GM23338 (cell line): ENCODE data around the gene MLLT3. TPM values are rescaled to one million over a fixed set of nuclear protein-coding genes. Genes with fewer than 3 reads are reported as not detected.

Source experiments
- ATAC-seq: fragments of 200-7000 bp; cut with Tn5 transposase; 3 replicates; pipeline ENCODE4 v1.9.1; 2020
- DNase-seq: peaks from one replicate; pipeline ENCODE4 v3.0.0-alpha.2; 2015; ENCODE audit warnings: low spot score
- H2AFZ ChIP-seq: fragments of 200-600 bp; sonication (generic); 2 replicates; pipeline ENCODE4 v1.8.0; 2016; ENCODE audit warnings: antibody characterized with exemption, mild to moderate bottlenecking, moderate library complexity
- H3F3A ChIP-seq: fragments of 200-600 bp; sonication (generic); replicated peaks from 2 replicates; pipeline ENCODE4 v1.8.0; 2017; ENCODE audit warnings: antibody characterized with exemption, mixed run types, low read depth
- H3K27ac ChIP-seq: fragments of 200-600 bp; sonication (generic); 2 replicates; pipeline ENCODE4 v1.6.1; 2016; ENCODE audit warnings: low read depth
- H3K27me3 ChIP-seq: fragments of 200-600 bp; sonication (generic); 2 replicates; pipeline ENCODE4 v1.8.0; 2016; ENCODE audit warnings: mild to moderate bottlenecking, mixed run types, moderate library complexity; ENCODE audit not compliant: insufficient read depth
- H3K36me3 ChIP-seq: fragments of 200-600 bp; sonication (generic); 2 replicates; pipeline ENCODE4 v1.8.0; 2016; ENCODE audit warnings: mild to moderate bottlenecking; ENCODE audit not compliant: insufficient read depth
- H3K4me1 ChIP-seq: fragments of 200-600 bp; sonication (generic); 2 replicates; pipeline ENCODE4 v1.8.0; 2016; ENCODE audit warnings: mild to moderate bottlenecking, moderate library complexity; ENCODE audit not compliant: insufficient read depth
- H3K4me2 ChIP-seq: fragments of 200-600 bp; sonication (generic); 2 replicates; pipeline ENCODE4 v1.7.1; 2017; ENCODE audit warnings: mixed run types
- H3K4me3 ChIP-seq: fragments of 200-600 bp; sonication (generic); 2 replicates; pipeline ENCODE4 v1.6.1; 2016; ENCODE audit warnings: mixed run types
- H3K79me2 ChIP-seq: fragments of 200-600 bp; sonication (generic); replicated peaks from 2 replicates; pipeline ENCODE4 v1.8.0; 2017; ENCODE audit warnings: mild to moderate bottlenecking; ENCODE audit not compliant: insufficient read depth
- H3K9me2 ChIP-seq: fragments of 200-600 bp; sonication (generic); 2 replicates; pipeline ENCODE4 v1.8.0; 2017; ENCODE audit not compliant: insufficient read depth
- H4K20me1 ChIP-seq: fragments of 200-600 bp; sonication (generic); replicated peaks from 2 replicates; pipeline ENCODE4 v1.8.0; 2017; ENCODE audit warnings: mild to moderate bottlenecking; ENCODE audit not compliant: insufficient read depth
- H3K27ac Mint-ChIP-seq: 2 replicates; pipeline ENCODE4 v1.8.0; 2020; ENCODE audit warnings: inconsistent platforms, mild to moderate bottlenecking, moderate library complexity, mixed read lengths
- H3K27me3 Mint-ChIP-seq: 3 replicates; pipeline ENCODE4 v1.8.0; 2022; ENCODE audit warnings: low read depth, mild to moderate bottlenecking, moderate library complexity, mixed read lengths, inconsistent platforms; ENCODE audit not compliant: insufficient read depth, poor library complexity
- H3K36me3 Mint-ChIP-seq: 3 replicates; pipeline ENCODE4 v1.8.0; 2021; ENCODE audit warnings: low read depth, mild to moderate bottlenecking, inconsistent platforms, moderate library complexity, mixed read lengths
- H3K4me1 Mint-ChIP-seq: 3 replicates; pipeline ENCODE4 v1.8.0; 2020; ENCODE audit warnings: mild to moderate bottlenecking, inconsistent platforms, mixed read lengths
- H3K4me3 Mint-ChIP-seq: 3 replicates; pipeline ENCODE4 v1.8.0; 2021; ENCODE audit warnings: moderate library complexity, mild to moderate bottlenecking, inconsistent platforms, mixed read lengths
- H3K9me3 Mint-ChIP-seq: 3 replicates; pipeline ENCODE4 v1.8.0; 2020; ENCODE audit warnings: moderate library complexity, mild to moderate bottlenecking, inconsistent platforms, mixed read lengths
- CREB1 ChIP-seq: fragments of 250-450 bp; sonication (Bioruptor Pico); IDR thresholded peaks from 2 replicates; pipeline ENCODE4 v1.5.0; 2020; ENCODE audit warnings: low read depth, mild to moderate bottlenecking, moderate library complexity
- EZH2 ChIP-seq: fragments of 200-600 bp; sonication (generic); IDR thresholded peaks from one replicate; pipeline ENCODE4 v1.8.0; 2017; ENCODE audit warnings: antibody characterized with exemption, mild to moderate bottlenecking, low read depth; ENCODE audit not compliant: unreplicated experiment
- EZH2phosphoT487 ChIP-seq: fragments of 200-600 bp; sonication (generic); IDR thresholded peaks from one replicate; pipeline ENCODE4 v1.8.1; 2018; ENCODE audit warnings: antibody characterized with exemption; ENCODE audit not compliant: unreplicated experiment
- JUNB ChIP-seq: IDR thresholded peaks from one replicate; pipeline ENCODE4 v1.6.1; 2016; ENCODE audit warnings: antibody characterized with exemption; ENCODE audit not compliant: unreplicated experiment
- NANOG ChIP-seq: IDR thresholded peaks from 2 replicates; pipeline ENCODE4 v1.6.1; 2016; ENCODE audit warnings: antibody characterized with exemption, borderline replicate concordance
- STAT1 ChIP-seq: IDR thresholded peaks from one replicate; pipeline ENCODE4 v1.6.1; 2016; ENCODE audit warnings: antibody characterized with exemption; ENCODE audit not compliant: unreplicated experiment
- ZNF114 ChIP-seq: fragments of 250-450 bp; sonication (Bioruptor Pico); IDR thresholded peaks from 2 replicates; pipeline ENCODE4 v1.5.0; 2020; ENCODE audit warnings: mild to moderate bottlenecking, moderate library complexity
- ZNF331 ChIP-seq: fragments of 250-450 bp; sonication (Bioruptor Pico); IDR thresholded peaks from 2 replicates; pipeline ENCODE4 v1.5.0; 2020; ENCODE audit warnings: low read depth, mild to moderate bottlenecking, moderate library complexity
- polyA plus RNA-seq: library from polyadenylated mRNA; unstranded; fragments of >200 nt; fragmentation: Nextera tagmentation; extraction: Ambion mirVana; gene quantifications from 2 replicates; pipeline ENCODE4 v1.2.1, GENCODE V29; 2016
- total RNA-seq: library from RNA; depleted of rRNA; stranded (reverse); fragments of >200 nt; shearing (Covaris generic); gene quantifications from 2 replicates; pipeline ENCODE4 v1.2.3, GENCODE V29; 2014
- TF ChIP-seq, protein P1 (sequence below): IDR thresholded peaks from one replicate; pipeline ENCODE4 v1.6.1; 2018; ENCODE audit warnings: antibody characterized with exemption; ENCODE audit not compliant: unreplicated experiment
- TF ChIP-seq, protein P2 (sequence below): fragments of 250-450 bp; sonication (Bioruptor Pico); IDR thresholded peaks from 2 replicates; pipeline ENCODE4 v1.5.0; 2020; ENCODE audit warnings: mild to moderate bottlenecking, moderate library complexity

Gene MLLT3
- total and polyA plus RNA-seq, 2 experiments from 2014 or later, result 7.5 to 9.5 TPM

DNA sequence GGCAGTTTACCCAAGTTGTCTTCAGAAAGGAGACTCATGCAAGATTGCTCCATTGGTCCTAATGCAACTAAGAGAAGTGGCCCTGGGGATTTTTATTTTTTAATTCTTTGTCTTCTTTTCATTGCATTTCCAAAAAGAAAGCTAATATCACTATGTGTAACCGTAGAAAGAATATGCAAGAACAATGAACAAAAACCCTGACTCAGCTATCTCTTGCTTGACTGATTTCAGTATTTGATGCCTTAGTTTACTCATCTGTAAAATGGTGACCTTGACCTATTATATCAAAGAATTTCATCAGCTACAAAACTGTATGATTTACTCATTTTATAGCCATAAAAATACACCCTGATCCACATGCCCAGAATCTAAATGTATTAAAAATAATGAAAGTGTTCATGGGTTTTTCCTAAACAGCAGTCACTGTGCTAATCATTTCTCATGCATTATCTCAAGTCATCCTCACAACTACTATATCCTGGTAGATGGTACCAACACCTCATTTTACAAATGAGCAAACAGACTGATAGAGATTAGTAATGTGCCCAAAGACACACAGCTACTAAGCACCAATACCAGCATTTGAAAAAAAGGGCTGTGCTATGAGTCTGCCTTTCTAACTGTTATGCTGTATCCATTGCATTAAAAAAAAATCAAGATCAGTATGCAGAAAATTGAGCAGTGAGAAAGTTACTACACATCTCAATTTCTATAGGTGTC is 185.7 kb downstream of the MLLT3 start:
- no peak overlapping the region for H3K27ac ChIP-seq
- TF ChIP-seq CREB1, result no peak
- TF ChIP-seq EZH2, result no peak
- no peak for TF ChIP-seq ZNF331
- TF ChIP-seq ZNF114 (CRISPR knock-in tag), result no peak
- no peak for TF ChIP-seq EZH2phosphoT487
- TF ChIP-seq, protein P1, sequence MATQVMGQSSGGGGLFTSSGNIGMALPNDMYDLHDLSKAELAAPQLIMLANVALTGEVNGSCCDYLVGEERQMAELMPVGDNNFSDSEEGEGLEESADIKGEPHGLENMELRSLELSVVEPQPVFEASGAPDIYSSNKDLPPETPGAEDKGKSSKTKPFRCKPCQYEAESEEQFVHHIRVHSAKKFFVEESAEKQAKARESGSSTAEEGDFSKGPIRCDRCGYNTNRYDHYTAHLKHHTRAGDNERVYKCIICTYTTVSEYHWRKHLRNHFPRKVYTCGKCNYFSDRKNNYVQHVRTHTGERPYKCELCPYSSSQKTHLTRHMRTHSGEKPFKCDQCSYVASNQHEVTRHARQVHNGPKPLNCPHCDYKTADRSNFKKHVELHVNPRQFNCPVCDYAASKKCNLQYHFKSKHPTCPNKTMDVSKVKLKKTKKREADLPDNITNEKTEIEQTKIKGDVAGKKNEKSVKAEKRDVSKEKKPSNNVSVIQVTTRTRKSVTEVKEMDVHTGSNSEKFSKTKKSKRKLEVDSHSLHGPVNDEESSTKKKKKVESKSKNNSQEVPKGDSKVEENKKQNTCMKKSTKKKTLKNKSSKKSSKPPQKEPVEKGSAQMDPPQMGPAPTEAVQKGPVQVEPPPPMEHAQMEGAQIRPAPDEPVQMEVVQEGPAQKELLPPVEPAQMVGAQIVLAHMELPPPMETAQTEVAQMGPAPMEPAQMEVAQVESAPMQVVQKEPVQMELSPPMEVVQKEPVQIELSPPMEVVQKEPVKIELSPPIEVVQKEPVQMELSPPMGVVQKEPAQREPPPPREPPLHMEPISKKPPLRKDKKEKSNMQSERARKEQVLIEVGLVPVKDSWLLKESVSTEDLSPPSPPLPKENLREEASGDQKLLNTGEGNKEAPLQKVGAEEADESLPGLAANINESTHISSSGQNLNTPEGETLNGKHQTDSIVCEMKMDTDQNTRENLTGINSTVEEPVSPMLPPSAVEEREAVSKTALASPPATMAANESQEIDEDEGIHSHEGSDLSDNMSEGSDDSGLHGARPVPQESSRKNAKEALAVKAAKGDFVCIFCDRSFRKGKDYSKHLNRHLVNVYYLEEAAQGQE, result no peak
- TF ChIP-seq JUNB, result no peak
- no peak for TF ChIP-seq STAT1
- TF ChIP-seq NANOG, result no peak
- no peak overlapping the region for H3K4me3 ChIP-seq
- Mint-ChIP-seq H3K36me3 (no peaks in the 10 kb centered on the region), H3K27ac (no peak overlapping the region), H3K9me3 (no peaks in the 10 kb centered on the region), H3K4me1 (peaks cover 14% of the 10 kb centered on the region), H3K27me3 (no peaks in the 10 kb centered on the region), H3K4me3 (no peak overlapping the region)
- no peaks in the 10 kb centered on the region for H4K20me1 ChIP-seq
- no peaks in the 10 kb centered on the region for H3K9me2 ChIP-seq
- H3K27me3 ChIP-seq, result no peaks in the 10 kb centered on the region
- no peak for ATAC-seq
- H3K4me2 ChIP-seq, result no peak overlapping the region
- H3F3A ChIP-seq, result no peaks in the 10 kb centered on the region
- H3K36me3 ChIP-seq, result no peaks in the 10 kb centered on the region
- H3K79me2 ChIP-seq, result no peaks in the 10 kb centered on the region
- no peak for DNase-seq
- peaks cover 12% of the 10 kb centered on the region for H3K4me1 ChIP-seq
- H2AFZ ChIP-seq, result no peak overlapping the region

DNA sequence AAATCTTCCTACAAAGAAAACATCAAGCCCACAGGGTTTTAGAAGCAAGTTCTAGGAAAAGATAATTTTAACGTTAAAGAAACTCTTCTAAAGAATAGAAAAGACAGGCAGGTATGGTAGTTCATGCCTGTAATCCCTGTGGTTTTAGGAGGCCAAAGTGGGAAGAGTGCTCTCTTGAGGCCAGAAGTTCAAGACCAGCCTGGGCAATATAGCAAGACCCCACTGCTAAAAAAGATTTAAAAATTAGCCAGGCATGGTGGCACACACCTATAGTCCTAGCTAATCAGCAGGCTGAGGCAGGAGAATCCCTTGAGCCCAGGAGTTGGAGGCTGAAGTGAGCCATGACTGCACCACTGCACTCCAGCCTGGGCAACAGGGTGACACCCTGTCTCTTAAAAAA is 193.3 kb downstream of the MLLT3 start:
- Histone ChIP-seq H2AFZ (no peak overlapping the region), H3K4me1 (no peaks in the 10 kb centered on the region), H3F3A (no peaks in the 10 kb centered on the region), H3K9me2 (no peaks in the 10 kb centered on the region), H3K27me3 (no peaks in the 10 kb centered on the region), H3K36me3 (no peaks in the 10 kb centered on the region), H3K27ac (no peak overlapping the region), H4K20me1 (no peaks in the 10 kb centered on the region), H3K4me3 (no peak overlapping the region), H3K4me2 (no peak overlapping the region), H3K79me2 (no peaks in the 10 kb centered on the region)
- TF ChIP-seq CREB1, result no peak
- no peak for TF ChIP-seq NANOG
- no peak for TF ChIP-seq ZNF114 (CRISPR knock-in tag)
- TF ChIP-seq, protein P2, sequence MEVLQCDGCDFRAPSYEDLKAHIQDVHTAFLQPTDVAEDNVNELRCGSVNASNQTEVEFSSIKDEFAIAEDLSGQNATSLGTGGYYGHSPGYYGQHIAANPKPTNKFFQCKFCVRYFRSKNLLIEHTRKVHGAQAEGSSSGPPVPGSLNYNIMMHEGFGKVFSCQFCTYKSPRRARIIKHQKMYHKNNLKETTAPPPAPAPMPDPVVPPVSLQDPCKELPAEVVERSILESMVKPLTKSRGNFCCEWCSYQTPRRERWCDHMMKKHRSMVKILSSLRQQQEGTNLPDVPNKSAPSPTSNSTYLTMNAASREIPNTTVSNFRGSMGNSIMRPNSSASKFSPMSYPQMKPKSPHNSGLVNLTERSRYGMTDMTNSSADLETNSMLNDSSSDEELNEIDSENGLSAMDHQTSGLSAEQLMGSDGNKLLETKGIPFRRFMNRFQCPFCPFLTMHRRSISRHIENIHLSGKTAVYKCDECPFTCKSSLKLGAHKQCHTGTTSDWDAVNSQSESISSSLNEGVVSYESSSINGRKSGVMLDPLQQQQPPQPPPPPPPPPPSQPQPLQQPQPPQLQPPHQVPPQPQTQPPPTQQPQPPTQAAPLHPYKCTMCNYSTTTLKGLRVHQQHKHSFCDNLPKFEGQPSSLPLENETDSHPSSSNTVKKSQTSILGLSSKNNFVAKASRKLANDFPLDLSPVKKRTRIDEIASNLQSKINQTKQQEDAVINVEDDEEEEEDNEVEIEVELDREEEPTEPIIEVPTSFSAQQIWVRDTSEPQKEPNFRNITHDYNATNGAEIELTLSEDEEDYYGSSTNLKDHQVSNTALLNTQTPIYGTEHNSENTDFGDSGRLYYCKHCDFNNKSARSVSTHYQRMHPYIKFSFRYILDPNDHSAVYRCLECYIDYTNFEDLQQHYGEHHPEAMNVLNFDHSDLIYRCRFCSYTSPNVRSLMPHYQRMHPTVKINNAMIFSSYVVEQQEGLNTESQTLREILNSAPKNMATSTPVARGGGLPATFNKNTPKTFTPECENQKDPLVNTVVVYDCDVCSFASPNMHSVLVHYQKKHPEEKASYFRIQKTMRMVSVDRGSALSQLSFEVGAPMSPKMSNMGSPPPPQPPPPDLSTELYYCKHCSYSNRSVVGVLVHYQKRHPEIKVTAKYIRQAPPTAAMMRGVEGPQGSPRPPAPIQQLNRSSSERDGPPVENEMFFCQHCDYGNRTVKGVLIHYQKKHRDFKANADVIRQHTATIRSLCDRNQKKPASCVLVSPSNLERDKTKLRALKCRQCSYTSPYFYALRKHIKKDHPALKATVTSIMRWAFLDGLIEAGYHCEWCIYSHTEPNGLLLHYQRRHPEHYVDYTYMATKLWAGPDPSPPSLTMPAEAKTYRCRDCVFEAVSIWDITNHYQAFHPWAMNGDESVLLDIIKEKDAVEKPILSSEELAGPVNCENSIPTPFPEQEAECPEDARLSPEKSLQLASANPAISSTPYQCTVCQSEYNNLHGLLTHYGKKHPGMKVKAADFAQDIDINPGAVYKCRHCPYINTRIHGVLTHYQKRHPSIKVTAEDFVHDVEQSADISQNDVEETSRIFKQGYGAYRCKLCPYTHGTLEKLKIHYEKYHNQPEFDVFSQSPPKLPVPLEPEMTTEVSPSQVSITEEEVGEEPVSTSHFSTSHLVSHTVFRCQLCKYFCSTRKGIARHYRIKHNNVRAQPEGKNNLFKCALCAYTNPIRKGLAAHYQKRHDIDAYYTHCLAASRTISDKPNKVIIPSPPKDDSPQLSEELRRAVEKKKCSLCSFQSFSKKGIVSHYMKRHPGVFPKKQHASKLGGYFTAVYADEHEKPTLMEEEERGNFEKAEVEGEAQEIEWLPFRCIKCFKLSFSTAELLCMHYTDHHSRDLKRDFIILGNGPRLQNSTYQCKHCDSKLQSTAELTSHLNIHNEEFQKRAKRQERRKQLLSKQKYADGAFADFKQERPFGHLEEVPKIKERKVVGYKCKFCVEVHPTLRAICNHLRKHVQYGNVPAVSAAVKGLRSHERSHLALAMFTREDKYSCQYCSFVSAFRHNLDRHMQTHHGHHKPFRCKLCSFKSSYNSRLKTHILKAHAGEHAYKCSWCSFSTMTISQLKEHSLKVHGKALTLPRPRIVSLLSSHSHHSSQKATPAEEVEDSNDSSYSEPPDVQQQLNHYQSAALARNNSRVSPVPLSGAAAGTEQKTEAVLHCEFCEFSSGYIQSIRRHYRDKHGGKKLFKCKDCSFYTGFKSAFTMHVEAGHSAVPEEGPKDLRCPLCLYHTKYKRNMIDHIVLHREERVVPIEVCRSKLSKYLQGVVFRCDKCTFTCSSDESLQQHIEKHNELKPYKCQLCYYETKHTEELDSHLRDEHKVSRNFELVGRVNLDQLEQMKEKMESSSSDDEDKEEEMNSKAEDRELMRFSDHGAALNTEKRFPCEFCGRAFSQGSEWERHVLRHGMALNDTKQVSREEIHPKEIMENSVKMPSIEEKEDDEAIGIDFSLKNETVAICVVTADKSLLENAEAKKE (CRISPR knock-in tag), result no peak
- DNase-seq (no peak), ATAC-seq (no peak)
- no peaks in the 10 kb centered on the region for H3K4me1 Mint-ChIP-seq
- no peaks in the 10 kb centered on the region for H3K27me3 Mint-ChIP-seq
- H3K27ac Mint-ChIP-seq, result no peak overlapping the region
- no peak overlapping the region for H3K4me3 Mint-ChIP-seq
- H3K36me3 Mint-ChIP-seq, result no peaks in the 10 kb centered on the region
- no peaks in the 10 kb centered on the region for H3K9me3 Mint-ChIP-seq
